ENCODE data around the gene PTPN18.

- TF ChIP-seq CTCF (IDR thresholded peaks at IDR 0.05 in 4 of 5, conservative IDR thresholded peaks at IDR 0.05 in 1 of 5) (no peak), POLR2A (IDR thresholded peaks at IDR 0.05) (no peak)
These were observed 45.0 kb upstream of the PTPN18 start for GRCh38 chr2:130310881-130311280.

Data from gastrocnemius medialis (tissue), 4 donors.